ENCODE measurements around the gene LLGL2. TPM values are rescaled to one million over a fixed set of nuclear protein-coding genes. Genes with fewer than 3 reads are reported as not detected.

LLGL2 gene
- total RNA-seq, 4 donors from 2014 or later = 6.1 to 12.3 (median 9.1) TPM

GRCh38 chr17:75485688-75486087 lies 39.8 kb upstream of the LLGL2 start:
- TF ChIP-seq POLR2A (IDR thresholded peaks at IDR 0.05; ENCODE audit: low read depth) = no peak
- no peak for TF ChIP-seq CTCF (IDR thresholded peaks at IDR 0.05)
- no peak for TF ChIP-seq POLR2AphosphoS5 (IDR thresholded peaks at IDR 0.05)
- no peak for TF ChIP-seq EP300 (IDR thresholded peaks at IDR 0.05)
- Histone ChIP-seq H3K27me3 (no peaks in the 10 kb centered on the region), H3K4me3 (no peak overlapping the region), H3K27ac (replicated peaks in 1 of 4) (no peak overlapping the region), H3K4me1 (peaks cover 51 to 88% (median 84%) of the 10 kb centered on the region in 4 donors), H3K36me3 (peaks cover 0 to 33% (median 9%) of the 10 kb centered on the region in 4 donors), H3K9me3 (no peaks in the 10 kb centered on the region)
- DNase-seq (ENCODE audit: extremely low spot score) = no peak
- intact Hi-C loops (cut with DNase I) = no loop called here
- WGBS = 100% methylated on average over 2 of the region's 12 CpGs

- Histone ChIP-seq H3K36me3 (peaks cover 1 to 33% (median 14%) of the 10 kb centered on the region in 4 donors), H3K4me1 (peaks cover 51 to 89% (median 84%) of the 10 kb centered on the region in 4 donors), H3K27me3 (no peaks in the 10 kb centered on the region), H3K27ac (replicated peaks in 1 of 4) (no peak overlapping the region), H3K9me3 (no peaks in the 10 kb centered on the region), H3K4me3 (no peak overlapping the region)
- intact Hi-C loops (cut with DNase I) = no loop called here
- 87% methylated on average over 12 of the region's 14 CpGs for WGBS
- DNase-seq (ENCODE audit: extremely low spot score) = no peak
- TF ChIP-seq POLR2AphosphoS5 (IDR thresholded peaks at IDR 0.05) (no peak), CTCF (IDR thresholded peaks at IDR 0.05) (no peak), EP300 (IDR thresholded peaks at IDR 0.05) (no peak), POLR2A (IDR thresholded peaks at IDR 0.05; ENCODE audit: low read depth) (no peak)
Observed at GRCh38 chr17:75486151-75486550, 39.3 kb upstream of the LLGL2 start.

GRCh38 chr17:75486951-75487350 lies 38.5 kb upstream of the LLGL2 start:
- WGBS = 58% methylated on average over 4 of the region's 5 CpGs
- no peak overlapping the region for H3K4me3 ChIP-seq
- H3K27me3 ChIP-seq = no peaks in the 10 kb centered on the region
- intact Hi-C loops (cut with DNase I) = no loop called here
- TF ChIP-seq POLR2A (IDR thresholded peaks at IDR 0.05; ENCODE audit: low read depth) (no peak), EP300 (IDR thresholded peaks at IDR 0.05) (no peak), POLR2AphosphoS5 (IDR thresholded peaks at IDR 0.05) (no peak), CTCF (IDR thresholded peaks at IDR 0.05) (no peak)
- peak overlapping the region in 2 of 4 donors; percentile 36 to 54 for H3K27ac ChIP-seq (replicated peaks in 1 of 4)
- no peaks in the 10 kb centered on the region for H3K9me3 ChIP-seq
- H3K4me1 ChIP-seq = peaks cover 49 to 83% (median 78%) of the 10 kb centered on the region in 4 donors
- peaks cover 9 to 41% (median 22%) of the 10 kb centered on the region in 4 donors for H3K36me3 ChIP-seq
- no peak for DNase-seq (ENCODE audit: extremely low spot score)

- Histone ChIP-seq H3K27me3 (no peaks in the 10 kb centered on the region), H3K9me3 (no peaks in the 10 kb centered on the region), H3K36me3 (peaks cover 10 to 47% (median 27%) of the 10 kb centered on the region in 4 donors), H3K4me1 (peaks cover 49 to 78% (median 72%) of the 10 kb centered on the region in 4 donors), H3K27ac (replicated peaks in 1 of 4) (peak overlapping the region in 2 of 4 donors; percentile 36 to 54), H3K4me3 (no peak overlapping the region)
- 72% methylated on average over 9 of the region's 12 CpGs for WGBS
- DNase-seq (ENCODE audit: extremely low spot score) = no peak
- intact Hi-C loops (cut with DNase I) = no loop called here
- no peak for TF ChIP-seq POLR2A (IDR thresholded peaks at IDR 0.05; ENCODE audit: low read depth)
- TF ChIP-seq EP300 (IDR thresholded peaks at IDR 0.05) = no peak
- no peak for TF ChIP-seq POLR2AphosphoS5 (IDR thresholded peaks at IDR 0.05)
- no peak for TF ChIP-seq CTCF (IDR thresholded peaks at IDR 0.05)
Observed at GRCh38 chr17:75487351-75488070, 38.0 kb upstream of the LLGL2 start.
